Measurements from ENCODE around the gene DMD. TPM values are rescaled to one million over a fixed set of nuclear protein-coding genes. Genes with fewer than 3 reads are reported as not detected.

The DMD gene
- total and polyA plus RNA-seq, 2 donors (not counting 1 experiment from before 2014, with no cell fraction given), result 2.0 to 51.8 TPM

DNA sequence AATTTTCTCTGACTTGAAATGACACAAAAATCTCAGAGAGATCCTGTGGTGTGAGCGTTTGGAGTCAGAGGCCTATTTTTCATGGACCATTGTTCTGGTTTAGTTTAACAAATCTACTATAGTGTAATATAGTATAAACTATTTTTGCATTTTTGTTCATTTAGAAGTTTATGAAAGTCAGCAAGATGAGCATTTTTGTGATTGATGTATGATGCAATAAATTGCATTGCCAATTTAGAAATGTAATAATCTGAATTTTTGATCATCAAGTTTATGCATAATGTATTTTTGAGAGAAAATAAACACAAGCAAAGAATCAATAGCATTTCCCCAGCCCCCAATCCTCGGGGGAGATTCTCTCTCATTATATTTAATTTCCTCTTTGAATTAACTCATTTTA is 1620.0 kb downstream of the DMD start:
- Histone ChIP-seq H4K20me1 (ENCODE audit: control insufficient read depth, insufficient read depth, low read length, poor library complexity, severe bottlenecking) (no peaks in the 10 kb centered on the region), H3K27me3 (replicated peaks in 1 of 4; ENCODE audit: control extremely low read depth in 1 of 4, control insufficient read depth in 3 of 4, insufficient read depth in 4 of 4, low read length in 3 of 4) (no peaks in the 10 kb centered on the region), H3K4me2 (replicated peaks; ENCODE audit: low read depth, low read length, poor library complexity, severe bottlenecking) (no peak overlapping the region), H2AFZ (ENCODE audit: insufficient read depth, low read depth, low read length, poor library complexity, severe bottlenecking) (no peak overlapping the region), H3K4me1 (ENCODE audit: control insufficient read depth in 2 of 2, insufficient read depth in 2 of 2, low read length in 2 of 2) (no peaks in the 10 kb centered on the region), H3K36me3 (replicated peaks in 1 of 2; ENCODE audit: control extremely low read depth in 1 of 2, control insufficient read depth in 1 of 2, extremely low read depth in 1 of 2, insufficient read depth in 2 of 2, low read length in 1 of 2) (no peaks in the 10 kb centered on the region), H3K4me3 (ENCODE audit: control extremely low read depth in 1 of 5, extremely low read depth in 1 of 5, insufficient read depth in 1 of 5, low read depth in 2 of 5, low read length in 4 of 5) (no peak overlapping the region), H3K9me3 (ENCODE audit: control extremely low read depth in 1 of 3, control insufficient read depth in 2 of 3, insufficient read depth in 1 of 3, low read length in 2 of 3) (no peaks in the 10 kb centered on the region), H3K9ac (ENCODE audit: low read length) (no peak overlapping the region), H3K79me2 (ENCODE audit: control insufficient read depth, insufficient read depth, low read length) (no peaks in the 10 kb centered on the region), H3K27ac (ENCODE audit: low read length in 2 of 2) (no peak overlapping the region)
- Mint-ChIP-seq H3K9me3 (ENCODE audit: insufficient read depth) (no peaks in the 10 kb centered on the region), H3K27ac (no peak overlapping the region), H3K4me3 (no peak overlapping the region), H3K27me3 (no peaks in the 10 kb centered on the region), H3K4me1 (no peaks in the 10 kb centered on the region)
- no peak for TF ChIP-seq EZH2 (IDR thresholded peaks at IDR 0.05; ENCODE audit: borderline replicate concordance, insufficient read depth, low read depth, low read length, poor library complexity, severe bottlenecking)
- TF ChIP-seq, protein P1, sequence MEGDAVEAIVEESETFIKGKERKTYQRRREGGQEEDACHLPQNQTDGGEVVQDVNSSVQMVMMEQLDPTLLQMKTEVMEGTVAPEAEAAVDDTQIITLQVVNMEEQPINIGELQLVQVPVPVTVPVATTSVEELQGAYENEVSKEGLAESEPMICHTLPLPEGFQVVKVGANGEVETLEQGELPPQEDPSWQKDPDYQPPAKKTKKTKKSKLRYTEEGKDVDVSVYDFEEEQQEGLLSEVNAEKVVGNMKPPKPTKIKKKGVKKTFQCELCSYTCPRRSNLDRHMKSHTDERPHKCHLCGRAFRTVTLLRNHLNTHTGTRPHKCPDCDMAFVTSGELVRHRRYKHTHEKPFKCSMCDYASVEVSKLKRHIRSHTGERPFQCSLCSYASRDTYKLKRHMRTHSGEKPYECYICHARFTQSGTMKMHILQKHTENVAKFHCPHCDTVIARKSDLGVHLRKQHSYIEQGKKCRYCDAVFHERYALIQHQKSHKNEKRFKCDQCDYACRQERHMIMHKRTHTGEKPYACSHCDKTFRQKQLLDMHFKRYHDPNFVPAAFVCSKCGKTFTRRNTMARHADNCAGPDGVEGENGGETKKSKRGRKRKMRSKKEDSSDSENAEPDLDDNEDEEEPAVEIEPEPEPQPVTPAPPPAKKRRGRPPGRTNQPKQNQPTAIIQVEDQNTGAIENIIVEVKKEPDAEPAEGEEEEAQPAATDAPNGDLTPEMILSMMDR (IDR thresholded peaks at IDR 0.05), result no peak
- DNase-seq (no peak), ATAC-seq (ENCODE audit: low read depth) (no peak)
- ChIA-PET POLR2A (no interaction called here), CTCF (no interaction called here)
- intact Hi-C loops (cut with micrococcal nuclease), result no loop called here
- WGBS (ENCODE audit: insufficient coverage), result no CpG with 5 or more reads among the region's 2 CpGs

DNA sequence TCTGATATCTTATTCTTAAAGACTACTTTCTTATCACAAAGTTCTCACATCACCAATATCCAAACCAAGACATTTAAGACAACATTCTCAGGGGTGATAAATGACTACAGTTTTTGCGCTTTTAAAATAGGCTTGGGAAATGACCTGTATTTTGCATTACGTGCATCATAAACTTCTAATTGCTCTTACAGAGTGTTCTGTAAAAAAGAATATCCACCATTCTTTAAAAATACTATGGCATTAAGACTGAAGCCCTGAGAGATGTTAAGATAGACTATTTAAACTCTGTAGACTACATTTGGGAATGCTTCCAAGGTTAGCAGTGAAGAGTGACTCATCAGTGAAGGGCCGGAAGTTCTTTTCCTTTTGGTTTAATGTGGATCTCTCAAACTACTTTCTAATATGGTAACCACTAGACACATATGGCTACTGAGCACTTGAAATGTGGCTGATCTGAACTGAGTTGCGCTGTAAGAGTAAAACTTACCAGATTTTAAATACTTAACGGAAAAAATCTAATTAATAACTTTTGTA is 1620.7 kb downstream of the DMD start:
- CTCF ChIA-PET, result no interaction called here

More for the DNA sequence above, 1620.7 kb downstream of the DMD start:
- no peak overlapping the region for H3K4me2 ChIP-seq (replicated peaks; ENCODE audit: low read depth, low read length, poor library complexity, severe bottlenecking)
- H3K36me3 ChIP-seq (replicated peaks in 1 of 2; ENCODE audit: control extremely low read depth in 1 of 2, control insufficient read depth in 1 of 2, extremely low read depth in 1 of 2, insufficient read depth in 2 of 2, low read length in 1 of 2), result no peaks in the 10 kb centered on the region
- Mint-ChIP-seq H3K4me1 (no peaks in the 10 kb centered on the region), H3K9me3 (ENCODE audit: insufficient read depth) (no peaks in the 10 kb centered on the region), H3K4me3 (no peak overlapping the region), H3K27me3 (no peaks in the 10 kb centered on the region), H3K27ac (no peak overlapping the region)
- no peak for DNase-seq
- no peaks in the 10 kb centered on the region for H3K4me1 ChIP-seq (ENCODE audit: control insufficient read depth in 2 of 2, insufficient read depth in 2 of 2, low read length in 2 of 2)
- ATAC-seq (ENCODE audit: low read depth), result no peak
- WGBS (ENCODE audit: insufficient coverage), result no CpG with 5 or more reads among the region's 5 CpGs
- H4K20me1 ChIP-seq (ENCODE audit: control insufficient read depth, insufficient read depth, low read length, poor library complexity, severe bottlenecking), result no peaks in the 10 kb centered on the region
- H3K79me2 ChIP-seq (ENCODE audit: control insufficient read depth, insufficient read depth, low read length), result no peaks in the 10 kb centered on the region
- POLR2A ChIA-PET, result no interaction called here
- no peak overlapping the region for H3K9ac ChIP-seq (ENCODE audit: low read length)
- intact Hi-C loops (cut with micrococcal nuclease), result no loop called here
- no peaks in the 10 kb centered on the region for H3K27me3 ChIP-seq (replicated peaks in 1 of 4; ENCODE audit: control extremely low read depth in 1 of 4, control insufficient read depth in 3 of 4, insufficient read depth in 4 of 4, low read length in 3 of 4)
- H3K27ac ChIP-seq (ENCODE audit: low read length in 2 of 2), result no peak overlapping the region
- TF ChIP-seq, protein P1 (IDR thresholded peaks at IDR 0.05), result no peak
- no peak for TF ChIP-seq EZH2 (IDR thresholded peaks at IDR 0.05; ENCODE audit: borderline replicate concordance, insufficient read depth, low read depth, low read length, poor library complexity, severe bottlenecking)
- no peak overlapping the region for H2AFZ ChIP-seq (ENCODE audit: insufficient read depth, low read depth, low read length, poor library complexity, severe bottlenecking)
- no peaks in the 10 kb centered on the region for H3K9me3 ChIP-seq (ENCODE audit: control extremely low read depth in 1 of 3, control insufficient read depth in 2 of 3, insufficient read depth in 1 of 3, low read length in 2 of 3)
- H3K4me3 ChIP-seq (ENCODE audit: control extremely low read depth in 1 of 5, extremely low read depth in 1 of 5, insufficient read depth in 1 of 5, low read depth in 2 of 5, low read length in 4 of 5), result no peak overlapping the region
